ENCODE measurements around the gene RC3H1. TPM values are rescaled to one million over a fixed set of nuclear protein-coding genes. Genes with fewer than 3 reads are reported as not detected.

RC3H1 gene
- total and polyA plus RNA-seq, 8 donors, result 2.9 to 49.0 (median 11.2) TPM

- intact Hi-C loops (cut with DNase I; ENCODE audit: low total_unique reads), result no loop called here
- H3K36me3 ChIP-seq, result peaks cover 0 to 5% (median 0%) of the 10 kb centered on the region in 4 donors
- H3K27ac ChIP-seq, result peak overlapping the region in 1 of 5 donors; percentile 45
- H3K27me3 ChIP-seq, result no peaks in the 10 kb centered on the region
- H3K9me3 ChIP-seq, result no peaks in the 10 kb centered on the region
- TF ChIP-seq POLR2A (IDR thresholded peaks at IDR 0.05) (no peak), EP300 (IDR thresholded peaks at IDR 0.05) (no peak), CTCF (IDR thresholded peaks at IDR 0.05) (no peak)
- no peak overlapping the region for H3K4me3 ChIP-seq
- DNase-seq, result no peak
- peaks cover 3 to 67% (median 35%) of the 10 kb centered on the region in 4 donors for H3K4me1 ChIP-seq
Observed at GRCh38 chr1:174007851-174008250, 14.3 kb downstream of the RC3H1 start.

DNA sequence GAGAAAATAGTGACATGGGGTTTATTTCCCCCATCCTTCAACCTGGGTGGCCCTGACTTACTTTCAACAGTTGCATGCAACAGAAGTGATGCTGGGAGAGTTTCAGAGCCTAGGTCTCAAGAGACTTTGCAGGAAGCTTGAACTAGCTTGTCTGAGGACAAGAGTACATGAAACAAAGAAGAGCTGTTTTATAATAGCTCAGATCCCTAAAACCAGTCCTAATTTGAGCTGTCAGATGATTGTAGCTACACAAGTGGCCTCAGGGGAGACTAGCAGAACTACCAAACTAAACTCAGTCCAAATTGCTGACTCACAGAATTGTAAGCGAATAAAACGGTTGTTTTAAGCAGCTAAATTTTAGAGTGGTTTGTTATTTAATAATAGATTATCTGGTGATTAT, 17.1 kb downstream of the RC3H1 start:
- intact Hi-C loops (cut with DNase I; ENCODE audit: low total_unique reads), result no loop called here
- H3K27me3 ChIP-seq, result no peaks in the 10 kb centered on the region
- H3K4me1 ChIP-seq, result peaks cover 15 to 91% (median 48%) of the 10 kb centered on the region in 4 donors
- H3K9me3 ChIP-seq, result no peaks in the 10 kb centered on the region
- WGBS, 5 donors, result 37 to 59% (median 55%) methylated on average over 2 of the region's 2 CpGs
- peak in 1 of 2 donors; percentile 40 for DNase-seq
- peaks cover 0 to 5% (median 0%) of the 10 kb centered on the region in 4 donors for H3K36me3 ChIP-seq
- TF ChIP-seq POLR2AphosphoS5 (IDR thresholded peaks at IDR 0.05), result no peak
- no peak for TF ChIP-seq CTCF (IDR thresholded peaks at IDR 0.05)
- no peak for TF ChIP-seq POLR2A (IDR thresholded peaks at IDR 0.05)
- no peak for TF ChIP-seq EP300 (IDR thresholded peaks at IDR 0.05)
- no peak overlapping the region for H3K4me3 ChIP-seq
- no peak overlapping the region for H3K27ac ChIP-seq

DNA sequence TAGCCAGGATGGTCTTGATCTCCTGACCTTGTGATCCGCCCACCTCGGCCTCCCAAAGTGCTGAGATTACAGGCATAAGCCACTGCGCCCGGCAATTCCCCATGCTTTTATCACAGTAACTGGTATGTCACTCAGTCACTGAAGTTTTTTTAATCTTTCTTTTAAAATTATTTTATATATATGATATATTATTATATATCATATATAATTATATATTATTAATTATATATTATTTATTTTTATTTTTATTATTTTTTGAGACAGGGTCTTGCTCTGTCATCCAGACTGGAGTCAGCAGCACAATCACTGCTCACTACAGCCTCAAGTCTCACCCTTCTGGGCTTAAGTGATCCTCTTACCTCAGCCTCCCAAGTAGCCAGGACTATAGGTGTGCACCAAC, 18.3 kb downstream of the RC3H1 start:
- Histone ChIP-seq H3K27ac (no peak overlapping the region), H3K9me3 (no peaks in the 10 kb centered on the region), H3K4me1 (peaks cover 7 to 90% (median 46%) of the 10 kb centered on the region in 4 donors), H3K4me3 (no peak overlapping the region), H3K27me3 (no peaks in the 10 kb centered on the region), H3K36me3 (peaks cover 0 to 5% (median under 1%) of the 10 kb centered on the region in 4 donors)
- intact Hi-C loops (cut with DNase I; ENCODE audit: low total_unique reads), result no loop called here
- 94 to 100% (median 98%) methylated on average over 4 of the region's 4 CpGs for WGBS, 5 donors
- no peak for TF ChIP-seq CTCF (IDR thresholded peaks at IDR 0.05)
- DNase-seq, result no peak

DNA sequence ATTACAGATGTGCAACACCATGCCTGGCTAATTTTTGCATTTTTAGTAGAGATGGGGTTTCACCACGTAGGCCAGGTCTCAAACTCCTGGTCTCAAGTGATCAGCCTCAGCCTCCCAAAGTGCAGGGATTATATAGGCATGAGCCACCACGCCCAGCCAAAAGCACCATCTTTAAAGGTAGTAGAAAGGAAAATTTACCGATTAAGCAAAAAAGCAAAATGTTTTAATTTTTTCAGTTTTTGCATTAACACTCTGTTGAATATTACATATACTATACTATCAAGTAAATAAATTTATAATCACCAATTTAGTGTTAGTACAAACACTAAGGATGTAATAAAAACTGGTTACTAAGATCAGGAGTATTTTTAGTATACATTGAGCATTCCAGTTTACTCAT, 20.6 kb downstream of the RC3H1 start:
- Histone ChIP-seq H3K27me3 (no peaks in the 10 kb centered on the region), H3K9me3 (no peaks in the 10 kb centered on the region), H3K36me3 (peaks cover 3 to 9% (median 5%) of the 10 kb centered on the region in 4 donors), H3K4me1 (peaks cover 5 to 90% (median 47%) of the 10 kb centered on the region in 4 donors), H3K27ac (no peak overlapping the region), H3K4me3 (no peak overlapping the region)
- no peak for DNase-seq
- TF ChIP-seq POLR2A (IDR thresholded peaks at IDR 0.05), result no peak
- TF ChIP-seq EP300 (IDR thresholded peaks at IDR 0.05), result no peak
- TF ChIP-seq POLR2AphosphoS5 (IDR thresholded peaks at IDR 0.05), result no peak
- TF ChIP-seq CTCF (IDR thresholded peaks at IDR 0.05), result no peak
- WGBS, 5 donors, result 73 to 87% (median 80%) methylated on average over 3 of the region's 3 CpGs
- intact Hi-C loops (cut with DNase I; ENCODE audit: low total_unique reads), result no loop called here

Data from stomach (tissue), 9 donors.